H1 (cell line): ENCODE data around the gene ADGB. TPM values are rescaled to one million over a fixed set of nuclear protein-coding genes. Genes with fewer than 3 reads are reported as not detected.

Source experiments
- CTCF ChIA-PET: fragments of 300-600 bp; sonication (Branson Sonifier 250); formaldehyde crosslinking; loops from one replicate; lab custom pipeline; 2021; ENCODE audit not compliant: partially characterized antibody; lab: Charles Lee
- POLR2A ChIA-PET: fragments of 300-600 bp; sonication (Branson Sonifier 250); formaldehyde crosslinking; loops from one replicate; lab custom pipeline; 2021; ENCODE audit warnings: inconsistent platforms; ENCODE audit not compliant: partially characterized antibody; lab: Charles Lee
- DNase-seq, 2 experiments: peaks; one replicate each; pipeline versions ENCODE4 v3.0.0 to v3.0.0-alpha.2; 2010 to 2022; ENCODE audit warnings: low spot score in 2 of 2, low read depth in 1 of 2, mixed read lengths in 1 of 2
- FAIRE-seq: peaks from 2 replicates; lab custom pipeline; 2011; peaks lifted over from hg19 to GRCh38; lab: Jason Lieb, UNC
- H2AFZ ChIP-seq: 2 replicates; pipeline ENCODE4 v1.8.1; 2012; ENCODE audit warnings: low read length, inconsistent platforms
- H2AK5ac ChIP-seq: 2 replicates; pipeline ENCODE4 v1.6.1; 2013; ENCODE audit warnings: low read depth, low read length
- H2BK120ac ChIP-seq: replicated peaks from 2 replicates; pipeline ENCODE3; 2013; ENCODE audit warnings: low read depth, low read length, inconsistent platforms
- H2BK12ac ChIP-seq: 2 replicates; pipeline ENCODE4 v1.6.1; 2013; ENCODE audit warnings: low read depth, low read length
- H2BK15ac ChIP-seq: 2 replicates; pipeline ENCODE4 v1.6.1; 2013; ENCODE audit warnings: low read length
- H2BK20ac ChIP-seq: 2 replicates; pipeline ENCODE4 v1.6.1; 2013; ENCODE audit warnings: low read length
- H2BK5ac ChIP-seq: 2 replicates; pipeline ENCODE4 v1.6.1; 2013; ENCODE audit warnings: low read depth, low read length
- H3K14ac ChIP-seq: 2 replicates; pipeline ENCODE4 v1.6.1; 2013; ENCODE audit warnings: inconsistent platforms; ENCODE audit not compliant: insufficient read length
- H3K18ac ChIP-seq: 2 replicates; pipeline ENCODE4 v1.6.1; 2013; ENCODE audit warnings: low read length; ENCODE audit errors: extremely low read depth
- H3K23ac ChIP-seq: 2 replicates; pipeline ENCODE4 v1.6.1; 2013; ENCODE audit warnings: inconsistent platforms; ENCODE audit not compliant: insufficient read length
- H3K23me2 ChIP-seq: 2 replicates; pipeline ENCODE4 v1.6.1; 2013; ENCODE audit warnings: low read depth, low read length
- H3K27ac ChIP-seq: 2 replicates; pipeline ENCODE4 v1.6.1; 2011; ENCODE audit warnings: low read depth, low read length, inconsistent platforms
- H3K27me3 ChIP-seq, 4 experiments: replicated peaks in 1 of 4; 1 replicate in 1 of 4; 2 replicates in 3 of 4; pipeline versions ENCODE4 v1.6.1 to v1.8.1; 2011 to 2013; ENCODE audit warnings: low read length in 3 of 4, mild to moderate bottlenecking in 3 of 4, inconsistent platforms in 2 of 4, mixed read lengths in 2 of 4, moderate library complexity in 1 of 4; ENCODE audit not compliant: control insufficient read depth in 3 of 4, insufficient read depth in 3 of 4; ENCODE audit errors: extremely low read depth in 1 of 4
- H3K36me3 ChIP-seq, 4 experiments: 2 replicates each; pipeline versions ENCODE4 v1.6.1 to v1.8.1; 2011 to 2013; ENCODE audit warnings: mild to moderate bottlenecking in 4 of 4, low read length in 3 of 4, moderate library complexity in 2 of 4, control low read depth in 1 of 4, inconsistent platforms in 1 of 4; ENCODE audit not compliant: insufficient read depth in 4 of 4, control insufficient read depth in 2 of 4
- H3K4ac ChIP-seq: replicated peaks from 2 replicates; pipeline ENCODE3; 2013; ENCODE audit warnings: low read length, low read depth, mixed read lengths, inconsistent platforms; ENCODE audit not compliant: insufficient read length
- H3K4me1 ChIP-seq, 4 experiments: replicated peaks in 1 of 4; 1 replicate in 1 of 4; 2 replicates in 3 of 4; pipeline versions ENCODE4 v1.6.1 to v1.8.1; 2011 to 2013; ENCODE audit warnings: low read length in 3 of 4, inconsistent platforms in 2 of 4, mixed read lengths in 1 of 4; ENCODE audit not compliant: insufficient read depth in 4 of 4, control insufficient read depth in 3 of 4
- H3K4me2 ChIP-seq, 2 experiments: 2 replicates each; pipeline versions ENCODE4 v1.6.1 to v1.8.1; 2011 to 2013; ENCODE audit warnings: low read depth in 2 of 2, low read length in 2 of 2, control low read depth in 1 of 2, inconsistent platforms in 1 of 2, mild to moderate bottlenecking in 1 of 2; ENCODE audit not compliant: insufficient read depth in 1 of 2
- H3K4me3 ChIP-seq, 4 experiments: fragments of 200-600, 300-600 bp in 1 of 4; sonication (generic), shearing (Covaris generic), sonication (Bioruptor Twin) in 1 of 4; 2 replicates each; pipeline versions ENCODE4 v1.5.1 to v1.8.1; 2011 to 2016; ENCODE audit warnings: low read length in 4 of 4, low read depth in 3 of 4, control low read depth in 2 of 4, inconsistent platforms in 2 of 4, mild to moderate bottlenecking in 2 of 4, mixed read lengths in 1 of 4, moderate library complexity in 1 of 4; ENCODE audit not compliant: insufficient read depth in 2 of 4; ENCODE audit errors: extremely low read depth in 1 of 4
- H3K56ac ChIP-seq: replicated peaks from 2 replicates; pipeline ENCODE3; 2013; ENCODE audit warnings: low read depth, mild to moderate bottlenecking, mixed read lengths, low read length, inconsistent platforms; ENCODE audit not compliant: insufficient read length
- H3K79me1 ChIP-seq: 2 replicates; pipeline ENCODE4 v1.6.1; 2013; ENCODE audit warnings: low read depth, low read length, control low read depth
- H3K79me2 ChIP-seq, 2 experiments: 2 replicates each; pipeline versions ENCODE4 v1.6.1 to v1.8.1; 2012 to 2013; ENCODE audit warnings: low read length in 2 of 2, mild to moderate bottlenecking in 2 of 2, inconsistent platforms in 1 of 2; ENCODE audit not compliant: insufficient read depth in 2 of 2, control insufficient read depth in 1 of 2
- H3K9ac ChIP-seq, 4 experiments: replicated peaks in 1 of 4; 1 replicate in 1 of 4; 2 replicates in 3 of 4; pipeline versions ENCODE4 v1.6.1 to v1.8.1; 2011 to 2013; ENCODE audit warnings: low read depth in 3 of 4, low read length in 3 of 4, control low read depth in 2 of 4, mild to moderate bottlenecking in 2 of 4, moderate library complexity in 2 of 4, inconsistent platforms in 1 of 4; ENCODE audit errors: extremely low read depth in 1 of 4
- H3K9me3 ChIP-seq, 2 experiments: 2 replicates each; pipeline versions ENCODE4 v1.6.1 to v1.8.1; 2012 to 2013; ENCODE audit warnings: mild to moderate bottlenecking in 2 of 2, moderate library complexity in 2 of 2, control low read depth in 1 of 2, inconsistent platforms in 1 of 2, low read depth in 1 of 2, low read length in 1 of 2, mixed read lengths in 1 of 2; ENCODE audit not compliant: insufficient read depth in 2 of 2
- H4K20me1 ChIP-seq, 2 experiments: replicated peaks in 1 of 2; 2 replicates each; pipeline versions ENCODE3 to v1.8.1; 2011 to 2013; ENCODE audit warnings: inconsistent platforms in 2 of 2, low read length in 2 of 2, mild to moderate bottlenecking in 1 of 2; ENCODE audit not compliant: insufficient read depth in 2 of 2, control insufficient read depth in 1 of 2
- H4K5ac ChIP-seq: 2 replicates; pipeline ENCODE4 v1.6.1; 2013; ENCODE audit warnings: low read length, low read depth, mixed read lengths, inconsistent platforms; ENCODE audit not compliant: insufficient read length
- H4K8ac ChIP-seq: 2 replicates; pipeline ENCODE4 v1.8.0; 2013; ENCODE audit warnings: mild to moderate bottlenecking, moderate library complexity, low read length, inconsistent platforms; ENCODE audit not compliant: insufficient read depth; ENCODE audit errors: extremely low read depth
- H4K91ac ChIP-seq: replicated peaks from 2 replicates; pipeline ENCODE3; 2013; ENCODE audit warnings: low read length, mixed read lengths, inconsistent platforms; ENCODE audit not compliant: insufficient read length
- CHD2 ChIP-seq: IDR thresholded peaks from 2 replicates; pipeline ENCODE4 v1.6.1; 2012; ENCODE audit warnings: low read length, improper control_type of control experiment
- GTF2F1 ChIP-seq: IDR thresholded peaks from 2 replicates; pipeline ENCODE4 v1.6.1; 2012; ENCODE audit warnings: low read depth, low read length, improper control_type of control experiment, borderline replicate concordance
- HDAC2 ChIP-seq, 2 experiments: fragments of 300-600 bp in 1 of 2; sonication (generic) in 1 of 2; IDR thresholded peaks; 2 replicates each; pipeline ENCODE4 v1.6.1; 2011 to 2012; ENCODE audit warnings: low read depth in 2 of 2, low read length in 2 of 2, mild to moderate bottlenecking in 2 of 2, moderate library complexity in 2 of 2, borderline replicate concordance in 1 of 2, inconsistent platforms in 1 of 2
- RAD21 ChIP-seq, 2 experiments: IDR thresholded peaks in 1 of 2; conservative IDR thresholded peaks in 1 of 2; 2 replicates each; pipeline ENCODE4 v1.6.1; 2011; ENCODE audit warnings: low read depth in 2 of 2, low read length in 2 of 2, improper control_type of control experiment in 1 of 2, inconsistent platforms in 1 of 2, mild to moderate bottlenecking in 1 of 2, moderate library complexity in 1 of 2
- SUZ12 ChIP-seq: fragments of 200-600 bp; sonication (generic); IDR thresholded peaks from 2 replicates; pipeline ENCODE4 v1.6.1; 2012; ENCODE audit warnings: mild to moderate bottlenecking, inconsistent platforms, low read length, moderate library complexity, mixed read lengths
- TAF7 ChIP-seq: optimal IDR thresholded peaks from 2 replicates; pipeline ENCODE3; 2011; ENCODE audit warnings: low read depth, mild to moderate bottlenecking, inconsistent platforms, low read length, moderate library complexity, borderline replicate concordance
- WGBS, 2 experiments: shearing (Covaris generic) in 1 of 2; methylation state at CpG; one replicate each; pipeline versions ENCODE4 v1.1.6 to v1.1.7; 2013 to 2015; ENCODE audit warnings: low lambda C conversion rate in 2 of 2, mixed read lengths in 2 of 2, inconsistent platforms in 1 of 2, low coverage in 1 of 2, missing lambda C conversion rate in 1 of 2; ENCODE audit not compliant: insufficient replicate concordance in 2 of 2, insufficient coverage in 1 of 2, insufficient read length in 1 of 2; ENCODE audit errors: extremely low coverage in 1 of 2, missing lambda C conversion rate in 1 of 2; 5-methylcytosine and 5-hydroxymethylcytosine counted together
- polyA plus RNA-seq, 7 experiments: library from polyadenylated mRNA; depleted of rRNA in 3 of 7; stranded (reverse) in 5 of 7; unstranded in 2 of 7; fragments of >200 nt in 5 of 7; fragments of 200-250 nt in 2 of 7; gene quantifications; 1 replicate in 5 of 7; 2 replicates in 1 of 7; 4 replicates in 1 of 7; pipeline versions ENCODE4 v1.2.1 to v1.2.3, GENCODE V29; 2011 to 2013; ENCODE audit warnings: missing spikeins in 2 of 7, mixed read lengths in 2 of 7
- total RNA-seq: library from RNA; stranded (reverse); fragmentation: NEBNext Ultra II Directional; extraction: Animal tissue kit (Norgen Biotek cat#: 25700); gene quantifications from 2 replicates; pipeline ENCODE4 v1.2.1, GENCODE V29; 2021
- TF ChIP-seq, protein P1 (sequence below): IDR thresholded peaks from 2 replicates; pipeline ENCODE4 v1.6.1; 2011; ENCODE audit warnings: low read depth, mild to moderate bottlenecking, low read length; ENCODE audit not compliant: insufficient read depth

Gene ADGB
- total and polyA plus RNA-seq, 2 of the 8 experiments (the other 6 are each of a cell fraction or from before 2014, with no cell fraction given) = not detected

DNA sequence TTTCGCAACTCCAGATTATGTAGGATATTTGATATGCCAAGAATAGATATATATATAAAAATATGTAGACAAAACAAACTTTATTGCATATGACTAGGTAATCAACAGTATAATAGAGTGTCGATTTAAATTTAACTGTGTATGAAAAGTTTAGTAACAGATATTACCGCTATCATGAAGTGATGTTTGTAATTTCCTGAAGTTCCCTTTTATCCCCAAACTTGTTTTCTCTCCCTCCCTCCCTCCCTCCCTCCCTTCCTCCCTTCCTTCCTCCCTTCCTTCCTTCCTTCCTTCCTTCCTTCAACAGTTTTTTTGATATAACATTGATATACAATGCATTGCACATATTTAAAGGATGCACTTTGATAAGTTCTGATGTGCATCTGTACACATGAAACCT lies 15.2 kb downstream of the ADGB start:
- no peak overlapping the region for H2AFZ ChIP-seq
- H3K56ac ChIP-seq = no peak overlapping the region
- H2BK15ac ChIP-seq = no peak overlapping the region
- H3K9ac ChIP-seq = no peak overlapping the region
- no peaks in the 10 kb centered on the region for H3K36me3 ChIP-seq
- no peak overlapping the region for H3K4me2 ChIP-seq
- no peak overlapping the region for H2BK20ac ChIP-seq
- no peaks in the 10 kb centered on the region for H3K27me3 ChIP-seq
- TF ChIP-seq CHD2 (no peak), SUZ12 (no peak), RAD21 (IDR thresholded peaks at IDR 0.05 in 1 of 2, conservative IDR thresholded peaks at IDR 0.05 in 1 of 2; ENCODE audit: low read depth in 2 of 2, low read length in 2 of 2) (no peak), GTF2F1 (no peak), HDAC2 (IDR thresholded peaks at IDR 0.05; ENCODE audit: borderline replicate concordance in 1 of 2, low read depth in 2 of 2, low read length in 2 of 2) (no peak), TAF7 (no peak)
- TF ChIP-seq, protein P1, sequence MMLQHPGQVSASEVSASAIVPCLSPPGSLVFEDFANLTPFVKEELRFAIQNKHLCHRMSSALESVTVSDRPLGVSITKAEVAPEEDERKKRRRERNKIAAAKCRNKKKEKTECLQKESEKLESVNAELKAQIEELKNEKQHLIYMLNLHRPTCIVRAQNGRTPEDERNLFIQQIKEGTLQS = no peak
- H3K14ac ChIP-seq = no peak overlapping the region
- H3K18ac ChIP-seq = no peak overlapping the region
- no peak overlapping the region for H2AK5ac ChIP-seq
- H4K8ac ChIP-seq = no peak overlapping the region
- no peak overlapping the region for H4K91ac ChIP-seq
- CTCF ChIA-PET = no interaction called here
- H3K4ac ChIP-seq = no peak overlapping the region
- no peak overlapping the region for H2BK12ac ChIP-seq
- no peaks in the 10 kb centered on the region for H4K20me1 ChIP-seq
- H3K27ac ChIP-seq = no peak overlapping the region
- H2BK120ac ChIP-seq = no peak overlapping the region
- POLR2A ChIA-PET = no interaction called here
- no peaks in the 10 kb centered on the region for H3K79me2 ChIP-seq
- no peak overlapping the region for H4K5ac ChIP-seq
- no peaks in the 10 kb centered on the region for H3K23me2 ChIP-seq
- FAIRE-seq (no peak), DNase-seq (no peak)
- no peaks in the 10 kb centered on the region for H3K9me3 ChIP-seq
- H3K4me3 ChIP-seq = no peak overlapping the region
- no peak overlapping the region for H2BK5ac ChIP-seq
- WGBS, 2 experiments = 90% methylated on average over 3 of the region's 3 CpGs; no CpG with 5 or more reads in 1 of the 2 experiments
- H3K79me1 ChIP-seq = no peaks in the 10 kb centered on the region
- no peak overlapping the region for H3K23ac ChIP-seq
- H3K4me1 ChIP-seq = no peaks in the 10 kb centered on the region
